Measurements from ENCODE around the gene RER1.

Gene RER1

DNA sequence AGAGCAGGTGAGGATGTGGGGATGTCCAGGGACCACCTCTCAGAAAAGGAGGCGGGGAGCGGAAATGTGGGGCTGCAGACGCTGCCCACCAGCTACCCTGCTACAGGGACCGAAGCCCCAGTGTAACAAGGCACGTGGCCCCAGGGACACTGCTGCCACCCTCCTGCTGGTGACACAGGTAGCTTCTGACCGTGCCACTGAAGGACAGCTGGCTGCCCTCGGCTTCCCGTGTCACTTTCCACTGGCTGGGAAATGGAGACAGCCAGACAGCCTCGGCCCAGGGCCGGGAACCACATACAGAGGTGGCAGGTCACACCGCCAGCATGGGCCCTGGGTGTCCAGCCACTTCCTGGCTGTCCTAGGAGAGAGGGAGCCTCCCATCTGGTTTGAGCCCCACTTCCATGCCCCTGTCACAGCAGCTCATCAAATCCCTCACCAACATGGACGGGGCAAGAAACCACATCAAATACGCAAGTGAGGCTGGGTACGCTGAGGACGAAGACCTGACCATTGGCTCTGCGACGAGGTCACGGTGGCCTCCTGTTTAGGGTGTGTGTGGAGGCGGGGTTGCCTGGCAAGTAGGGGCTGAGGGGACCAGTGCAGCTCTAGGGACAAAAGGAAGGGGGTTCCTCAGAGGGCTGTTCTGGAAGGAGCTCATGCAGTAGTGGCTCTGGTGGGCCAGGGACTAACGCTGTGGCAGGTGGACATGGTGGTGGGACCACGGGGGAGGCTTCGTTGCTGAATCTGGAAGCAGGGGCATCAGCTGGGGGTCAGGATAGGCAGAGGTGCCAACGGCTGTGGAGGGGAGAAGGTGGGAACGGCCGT is 15.7 kb downstream of the RER1 start:
- DNase-seq = no peak
- in situ Hi-C loops (cut with HindIII; ENCODE audit: low pct_ligation_motif_present, low sequenced_read_pairs) = loop anchor here (25.0 kb wide), 1 partner anchor 105 kb away; no protein-coding TSS in a partner anchor
- TF ChIP-seq, protein P1, sequence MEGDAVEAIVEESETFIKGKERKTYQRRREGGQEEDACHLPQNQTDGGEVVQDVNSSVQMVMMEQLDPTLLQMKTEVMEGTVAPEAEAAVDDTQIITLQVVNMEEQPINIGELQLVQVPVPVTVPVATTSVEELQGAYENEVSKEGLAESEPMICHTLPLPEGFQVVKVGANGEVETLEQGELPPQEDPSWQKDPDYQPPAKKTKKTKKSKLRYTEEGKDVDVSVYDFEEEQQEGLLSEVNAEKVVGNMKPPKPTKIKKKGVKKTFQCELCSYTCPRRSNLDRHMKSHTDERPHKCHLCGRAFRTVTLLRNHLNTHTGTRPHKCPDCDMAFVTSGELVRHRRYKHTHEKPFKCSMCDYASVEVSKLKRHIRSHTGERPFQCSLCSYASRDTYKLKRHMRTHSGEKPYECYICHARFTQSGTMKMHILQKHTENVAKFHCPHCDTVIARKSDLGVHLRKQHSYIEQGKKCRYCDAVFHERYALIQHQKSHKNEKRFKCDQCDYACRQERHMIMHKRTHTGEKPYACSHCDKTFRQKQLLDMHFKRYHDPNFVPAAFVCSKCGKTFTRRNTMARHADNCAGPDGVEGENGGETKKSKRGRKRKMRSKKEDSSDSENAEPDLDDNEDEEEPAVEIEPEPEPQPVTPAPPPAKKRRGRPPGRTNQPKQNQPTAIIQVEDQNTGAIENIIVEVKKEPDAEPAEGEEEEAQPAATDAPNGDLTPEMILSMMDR (IDR thresholded peaks at IDR 0.05; ENCODE audit: low read depth, low read length, missing control alignments) = no peak
- H3K36me3 ChIP-seq (replicated peaks) = peaks cover 28% of the 10 kb centered on the region
- H3K27me3 ChIP-seq (replicated peaks) = no peaks in the 10 kb centered on the region
- no peak overlapping the region for H3K27ac ChIP-seq
- H3K4me3 ChIP-seq (ENCODE audit: low read depth, low read length) = no peak overlapping the region

GRCh38 chr1:2407991-2408275 is 16.3 kb downstream of the RER1 start:
- Histone ChIP-seq H3K27me3 (replicated peaks) (no peaks in the 10 kb centered on the region), H3K4me3 (ENCODE audit: low read depth, low read length) (no peak overlapping the region), H3K27ac (no peak overlapping the region), H3K36me3 (replicated peaks) (peaks cover 23% of the 10 kb centered on the region)
- no peak for DNase-seq
- TF ChIP-seq, protein P1 (IDR thresholded peaks at IDR 0.05; ENCODE audit: low read depth, low read length, missing control alignments) = no peak
- in situ Hi-C loops (cut with HindIII; ENCODE audit: low pct_ligation_motif_present, low sequenced_read_pairs) = loop anchor here (25.0 kb wide), 1 partner anchor 104 kb away; no protein-coding TSS in a partner anchor

DNA sequence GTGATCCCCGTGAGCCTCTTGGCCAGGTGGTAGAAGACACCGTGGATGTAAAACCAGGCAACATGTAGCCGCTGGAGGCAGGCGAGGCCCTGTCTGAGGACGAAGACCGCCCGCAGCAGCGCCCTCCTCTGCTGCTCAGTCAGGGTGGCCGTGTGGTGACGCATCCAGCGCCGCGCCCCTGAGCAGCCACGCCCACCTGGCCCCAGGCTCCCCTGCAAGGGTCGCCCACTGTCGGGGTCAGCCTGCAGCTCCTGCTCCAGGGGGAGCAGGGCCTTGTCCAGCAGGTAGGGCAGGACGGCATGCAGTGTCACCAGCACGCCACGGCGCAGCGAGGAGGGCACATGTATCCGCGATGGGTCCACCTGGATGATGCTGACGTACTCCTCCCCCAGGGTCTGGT is 16.8 kb downstream of the RER1 start:
- no peak for DNase-seq
- in situ Hi-C loops (cut with HindIII; ENCODE audit: low pct_ligation_motif_present, low sequenced_read_pairs) = loop anchor here (25.0 kb wide), 1 partner anchor 104 kb away; no protein-coding TSS in a partner anchor
- Histone ChIP-seq H3K36me3 (replicated peaks) (peaks cover 18% of the 10 kb centered on the region), H3K27me3 (replicated peaks) (no peaks in the 10 kb centered on the region), H3K27ac (no peak overlapping the region), H3K4me3 (ENCODE audit: low read depth, low read length) (no peak overlapping the region)
- TF ChIP-seq, protein P1 (IDR thresholded peaks at IDR 0.05; ENCODE audit: low read depth, low read length, missing control alignments) = no peak

- TF ChIP-seq, protein P1 (IDR thresholded peaks at IDR 0.05; ENCODE audit: low read depth, low read length, missing control alignments) = no peak
- peaks cover 15% of the 10 kb centered on the region for H3K36me3 ChIP-seq (replicated peaks)
- H3K4me3 ChIP-seq (ENCODE audit: low read depth, low read length) = no peak overlapping the region
- H3K27me3 ChIP-seq (replicated peaks) = no peaks in the 10 kb centered on the region
- in situ Hi-C loops (cut with HindIII; ENCODE audit: low pct_ligation_motif_present, low sequenced_read_pairs) = loop anchor here (25.0 kb wide), 1 partner anchor 103 kb away; no protein-coding TSS in a partner anchor
- no peak overlapping the region for H3K27ac ChIP-seq
- DNase-seq = no peak
These were observed 17.2 kb downstream of the RER1 start for GRCh38 chr1:2408859-2409276.

- H3K27ac ChIP-seq = no peak overlapping the region
- H3K36me3 ChIP-seq (replicated peaks) = peaks cover 6% of the 10 kb centered on the region
- in situ Hi-C loops (cut with HindIII; ENCODE audit: low pct_ligation_motif_present, low sequenced_read_pairs) = loop anchor here (25.0 kb wide), 1 partner anchor 103 kb away; no protein-coding TSS in a partner anchor
- H3K4me3 ChIP-seq (ENCODE audit: low read depth, low read length) = no peak overlapping the region
- TF ChIP-seq, protein P1 (IDR thresholded peaks at IDR 0.05; ENCODE audit: low read depth, low read length, missing control alignments) = no peak
- H3K27me3 ChIP-seq (replicated peaks) = no peaks in the 10 kb centered on the region
- no peak for DNase-seq
These were observed 18.1 kb downstream of the RER1 start for GRCh38 chr1:2409745-2410144.
